GM12892 (cell line): ENCODE results near the gene LRFN4.

Experiments used
- POLR2A ChIP-seq: IDR thresholded peaks from 2 replicates; pipeline ENCODE4 v1.6.1; 2011; ENCODE audit warnings: low read depth, low read length, control low read depth
- POLR2AphosphoS5 ChIP-seq: IDR thresholded peaks from 2 replicates; pipeline ENCODE4 v1.6.1; 2011; ENCODE audit warnings: low read depth, low read length, control low read depth
- TAF1 ChIP-seq: IDR thresholded peaks from 2 replicates; pipeline ENCODE4 v1.6.1; 2011; ENCODE audit warnings: low read depth, mild to moderate bottlenecking, control low read depth, low read length, borderline replicate concordance

DNA sequence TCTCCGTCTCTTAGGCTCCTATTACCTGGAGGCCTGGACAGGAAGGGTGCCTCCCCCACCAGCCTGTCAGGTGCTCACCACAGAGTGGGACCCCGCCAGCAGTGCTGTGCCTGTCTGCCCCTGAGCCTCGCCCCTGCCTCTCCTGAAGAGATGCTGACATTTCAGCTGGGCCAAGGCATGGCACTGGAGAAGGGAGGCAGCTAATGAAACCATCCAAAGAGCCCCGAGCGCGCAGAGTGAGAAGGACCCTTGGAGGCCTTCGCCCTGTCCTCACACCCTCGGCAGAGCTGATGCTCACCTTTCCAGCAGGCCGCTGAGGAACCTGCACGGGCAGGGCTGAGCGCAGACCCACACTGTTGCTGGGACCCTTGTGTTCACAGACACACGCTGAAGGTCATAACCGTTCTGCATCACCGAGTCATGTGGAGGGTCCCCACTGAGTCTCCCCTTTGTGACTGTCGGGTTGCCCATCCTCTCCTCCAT is 2.1 kb upstream of the LRFN4 start:
- TF ChIP-seq POLR2A = no peak
- TF ChIP-seq POLR2AphosphoS5 = no peak
- TF ChIP-seq TAF1 = no peak
